HG03442 (cell line): ENCODE results near the gene OR52K1.
"Not testable (repeated sequence)": the region's sequence is repeated elsewhere in the genome, so short reads cannot be mapped to it uniquely, and the experiment has no call there.

Experiments used
- ATAC-seq: cut with Tn5 transposase; IDR thresholded peaks from one replicate; pipeline ENCODE4 v1.9.1; 2021; ENCODE audit warnings: mild to moderate bottlenecking, moderate library complexity; ENCODE audit not compliant: unreplicated experiment

The OR52K1 gene

DNA sequence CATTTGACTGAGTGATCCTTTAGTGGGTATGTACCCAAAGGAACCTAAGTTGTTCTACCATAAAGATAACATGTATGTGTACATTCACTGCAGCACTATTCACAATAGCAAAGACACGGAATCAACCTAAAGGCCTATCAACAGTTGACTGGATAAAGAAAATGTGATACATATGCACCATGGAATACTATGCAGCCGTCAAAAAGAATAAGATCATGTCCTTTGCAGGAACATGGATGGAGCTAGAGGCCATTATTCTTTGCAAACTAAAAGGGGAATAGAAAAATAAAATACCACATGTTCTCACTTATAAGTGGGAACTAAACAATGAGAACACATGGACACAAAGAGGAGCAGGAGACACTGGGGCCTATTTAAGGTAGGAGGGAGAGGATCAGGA is 9.0 kb downstream of the OR52K1 start:
- not testable (repeated sequence) for ATAC-seq

DNA sequence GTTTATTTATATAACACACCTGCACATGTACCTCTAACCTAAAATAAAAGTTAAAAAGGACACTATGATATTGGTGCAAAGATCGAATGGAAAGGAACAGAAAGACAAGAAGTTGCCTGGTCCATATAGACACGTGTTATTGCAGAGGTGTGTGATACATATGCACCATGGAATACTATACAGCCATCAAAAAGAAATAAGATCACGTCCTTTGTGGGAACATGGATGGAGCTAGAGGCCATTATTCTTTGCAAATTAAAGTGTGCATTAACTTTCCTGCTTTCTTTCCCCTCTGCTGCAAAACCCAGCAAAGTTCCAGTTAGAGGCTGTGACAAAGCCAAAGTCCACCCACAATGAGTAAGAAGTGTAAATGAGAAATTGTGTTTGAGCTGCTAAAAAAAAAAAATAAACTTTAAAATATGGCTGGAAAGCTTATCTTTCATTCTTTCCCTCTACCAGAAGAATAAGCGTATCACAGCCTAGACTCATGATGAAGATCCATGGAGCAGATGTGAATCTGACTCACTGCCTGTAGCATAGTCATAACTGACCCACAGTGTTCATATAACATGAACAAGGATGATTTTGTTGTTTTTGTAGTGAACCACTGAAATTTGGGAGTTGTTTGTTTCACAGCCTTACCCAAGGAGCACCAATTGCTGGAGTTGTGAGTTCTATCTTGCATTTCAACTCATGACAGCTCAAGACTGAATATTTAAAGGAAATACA is 9.6 kb downstream of the OR52K1 start:
- no peak for ATAC-seq

DNA sequence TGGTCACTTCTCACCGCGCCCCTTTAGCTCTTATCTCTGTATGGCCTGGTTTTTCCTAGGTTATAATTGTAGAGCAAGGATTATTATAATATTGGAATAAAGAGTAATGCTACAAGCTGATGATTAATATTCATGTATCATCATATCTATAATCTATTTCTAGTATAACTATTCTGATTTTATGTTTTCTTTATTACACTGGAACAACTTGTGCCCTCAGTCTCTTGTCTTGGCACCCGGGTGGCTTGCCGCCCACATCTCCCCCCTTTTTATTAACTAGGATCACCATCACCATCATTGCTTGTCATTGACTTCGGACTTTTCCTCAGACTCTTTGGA is 11.0 kb downstream of the OR52K1 start:
- no peak for ATAC-seq

DNA sequence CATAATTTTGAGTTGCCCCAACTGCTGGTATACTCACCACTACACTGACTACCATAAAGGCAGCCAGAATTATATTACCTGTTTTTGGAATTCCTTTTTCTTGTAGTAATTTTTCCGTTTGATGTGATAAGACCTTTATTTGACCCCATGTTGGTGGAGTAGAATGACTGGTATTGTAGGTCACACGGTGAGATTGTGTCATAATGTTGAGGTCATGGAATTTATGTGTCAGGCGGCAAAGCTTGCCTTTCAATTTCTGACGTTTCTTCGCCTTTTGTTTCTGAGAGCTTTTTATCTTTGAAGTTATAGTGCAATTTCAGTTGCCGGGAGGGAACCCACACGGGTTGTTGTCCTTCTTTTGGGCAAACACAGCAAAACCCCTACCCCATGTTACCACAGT is 13.0 kb downstream of the OR52K1 start:
- ATAC-seq, result no peak

DNA sequence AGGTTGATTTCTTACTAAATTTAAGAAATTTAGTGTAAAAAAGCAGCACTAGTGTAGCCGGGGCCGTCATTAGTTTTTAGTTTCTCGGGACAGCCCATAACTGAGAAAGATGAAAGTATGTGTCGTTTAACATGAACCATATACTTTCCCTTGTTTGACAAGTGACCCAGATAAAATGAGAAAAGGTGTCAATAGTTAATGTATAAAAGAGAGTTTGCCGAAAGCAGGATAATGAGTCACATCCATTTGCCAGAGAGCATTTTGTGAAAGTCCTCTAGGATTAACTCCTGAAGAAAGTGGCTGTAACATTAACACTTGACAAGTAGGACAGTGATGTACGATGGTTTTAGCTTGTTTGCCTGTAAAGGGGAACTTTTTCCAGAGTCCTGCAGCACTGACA is 13.5 kb downstream of the OR52K1 start:
- ATAC-seq, result no peak

DNA sequence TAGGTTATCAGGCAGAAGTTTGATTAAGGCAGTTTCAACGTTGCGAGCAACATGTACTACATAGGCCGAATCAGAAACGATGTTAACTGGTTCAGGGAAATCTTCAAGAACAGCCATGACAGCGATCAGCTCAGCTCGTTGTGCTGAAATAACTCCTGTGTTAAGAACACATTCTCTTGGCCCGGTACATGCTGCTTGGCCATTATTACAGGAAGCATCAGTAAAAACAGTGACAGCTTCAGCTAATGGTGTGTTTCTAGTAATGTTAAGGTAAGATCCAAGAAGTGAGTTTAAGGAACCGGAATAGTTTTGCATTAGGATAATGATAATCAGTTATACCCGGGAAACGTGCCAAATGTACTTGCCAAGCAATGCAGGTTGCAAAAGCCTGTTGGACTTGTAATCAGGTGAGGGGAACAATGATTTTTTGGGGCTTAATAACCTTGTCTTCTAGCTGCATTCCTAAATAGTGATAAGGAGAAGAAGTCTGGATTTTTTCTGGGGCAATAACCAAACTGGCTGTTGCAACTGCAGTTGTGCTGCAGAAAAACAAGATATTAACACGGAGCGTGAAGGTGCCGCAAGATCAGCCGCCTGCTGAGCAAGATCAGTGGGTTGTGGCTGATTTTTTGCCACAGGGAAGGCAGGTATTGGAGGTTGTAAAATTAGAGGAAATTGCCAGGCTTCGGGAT is 14.3 kb downstream of the OR52K1 start:
- no peak for ATAC-seq

DNA sequence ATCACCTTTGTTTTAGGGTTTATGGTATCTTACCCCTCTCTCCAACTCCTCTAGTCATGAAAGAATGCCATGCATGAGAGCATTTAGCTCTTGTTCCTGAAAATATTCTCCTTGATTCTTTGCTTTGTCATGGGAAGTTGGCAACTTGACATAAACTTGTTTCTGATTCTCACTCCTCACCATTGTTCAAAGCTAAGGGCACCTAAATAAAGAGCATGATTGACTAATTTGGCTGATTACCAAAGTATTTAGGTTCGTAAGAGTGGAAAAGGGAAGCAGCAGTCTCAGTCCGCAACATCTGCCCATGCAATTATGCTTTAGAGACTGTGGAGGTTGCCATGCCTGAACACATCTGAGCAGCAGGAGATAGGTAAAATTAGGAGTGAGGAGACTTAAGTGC is 26.4 kb downstream of the OR52K1 start:
- ATAC-seq, result no peak

DNA sequence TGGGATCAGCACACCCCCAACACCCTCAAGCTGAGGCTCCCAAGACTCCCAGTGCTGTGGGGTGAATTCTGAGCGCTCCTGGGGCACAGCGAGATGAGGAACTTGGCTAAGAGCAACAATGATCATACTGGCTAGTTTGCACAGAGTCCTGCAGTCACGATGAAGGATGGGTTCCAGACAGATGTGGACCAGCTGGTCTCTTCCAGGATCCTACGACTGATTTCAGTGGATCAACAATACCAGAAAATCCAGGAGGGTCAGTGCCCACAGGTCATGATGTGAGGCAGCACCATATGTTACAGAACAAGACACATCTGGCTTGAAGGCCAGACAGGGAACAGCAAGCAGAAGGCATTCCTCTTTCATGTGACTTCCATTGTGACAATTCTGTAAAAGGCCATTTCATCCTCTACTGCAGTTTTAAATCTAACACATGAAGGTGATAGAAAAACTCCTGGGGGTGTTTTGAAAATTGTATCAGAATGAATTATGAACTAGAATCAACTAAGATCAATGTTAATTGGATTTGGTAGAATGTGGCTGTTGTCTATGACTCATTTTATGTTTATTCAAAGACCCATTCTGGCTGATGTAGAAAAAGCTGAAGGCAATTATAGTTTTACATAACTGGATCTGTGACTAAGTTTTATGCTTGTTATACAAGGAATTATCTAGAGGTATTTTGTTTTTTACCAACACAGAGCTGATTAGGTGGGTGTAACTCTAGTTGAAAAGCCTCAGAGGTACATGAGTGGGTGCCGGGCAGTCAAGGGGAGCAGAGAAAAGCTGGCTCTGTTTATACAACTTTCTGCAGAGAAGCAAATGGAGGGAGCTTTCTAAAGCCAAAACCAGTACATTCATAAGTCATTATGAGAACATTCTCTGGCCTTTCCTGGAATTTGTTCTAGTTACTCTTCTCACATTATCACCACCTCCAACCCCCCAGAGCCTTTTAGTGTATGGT is 29.1 kb downstream of the OR52K1 start:
- ATAC-seq, result no peak

DNA sequence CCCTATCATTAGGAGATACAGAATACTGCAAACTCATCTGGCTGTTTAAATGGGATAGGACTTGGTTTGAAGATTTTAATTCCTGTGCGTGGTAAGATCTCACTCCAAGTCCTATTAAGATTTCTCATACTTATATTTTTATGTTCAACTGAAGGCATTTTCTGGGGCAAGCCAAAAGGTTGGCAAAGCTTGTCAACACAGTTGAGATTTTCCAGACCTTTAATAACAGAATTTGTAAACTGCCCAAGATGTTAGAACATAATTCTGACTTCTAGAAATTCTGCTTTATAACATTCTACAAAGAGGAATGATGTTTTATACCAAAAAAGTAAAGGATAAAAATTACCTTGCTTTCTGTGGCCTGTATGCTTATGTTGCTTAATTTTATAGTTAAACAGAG is 31.8 kb downstream of the OR52K1 start:
- no peak for ATAC-seq

DNA sequence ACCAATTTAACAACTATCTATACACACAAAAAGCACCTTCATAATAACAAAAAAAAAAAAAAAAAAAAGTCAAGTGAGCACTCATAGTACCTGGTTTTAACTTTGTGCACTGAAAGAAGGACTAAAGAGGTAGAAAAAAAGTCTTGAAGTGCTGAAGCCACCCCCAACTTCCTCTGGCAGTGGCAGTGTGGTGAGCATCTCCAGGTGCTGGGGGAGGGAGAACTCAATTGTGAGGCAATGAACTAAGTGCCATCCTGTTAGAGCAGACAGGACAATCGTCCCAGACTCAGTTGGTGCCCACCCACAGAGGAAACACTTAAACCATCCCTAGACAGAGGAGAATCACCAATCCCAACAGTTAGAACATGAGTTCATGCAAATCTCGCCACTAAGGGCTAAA is 39.9 kb downstream of the OR52K1 start:
- ATAC-seq, result no peak

DNA sequence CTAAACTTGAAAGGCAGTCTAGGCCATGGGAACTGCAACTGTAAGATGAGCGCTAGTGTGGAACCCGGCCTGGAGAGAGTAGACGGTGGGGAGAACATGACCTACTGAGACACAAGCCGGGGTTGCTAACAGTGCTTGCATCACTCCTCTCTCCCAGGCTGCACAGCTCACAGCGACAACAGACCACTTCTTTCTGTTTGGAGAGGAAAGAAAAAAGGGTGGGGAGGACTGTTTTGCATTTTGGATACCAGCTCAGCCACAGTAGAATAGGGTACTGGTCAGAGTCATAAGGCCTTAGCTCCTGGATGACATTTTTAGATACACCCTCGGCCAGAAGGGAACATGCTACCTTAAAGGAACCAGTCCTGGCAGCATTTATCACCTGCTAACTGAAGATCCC is 40.3 kb downstream of the OR52K1 start:
- no peak for ATAC-seq

DNA sequence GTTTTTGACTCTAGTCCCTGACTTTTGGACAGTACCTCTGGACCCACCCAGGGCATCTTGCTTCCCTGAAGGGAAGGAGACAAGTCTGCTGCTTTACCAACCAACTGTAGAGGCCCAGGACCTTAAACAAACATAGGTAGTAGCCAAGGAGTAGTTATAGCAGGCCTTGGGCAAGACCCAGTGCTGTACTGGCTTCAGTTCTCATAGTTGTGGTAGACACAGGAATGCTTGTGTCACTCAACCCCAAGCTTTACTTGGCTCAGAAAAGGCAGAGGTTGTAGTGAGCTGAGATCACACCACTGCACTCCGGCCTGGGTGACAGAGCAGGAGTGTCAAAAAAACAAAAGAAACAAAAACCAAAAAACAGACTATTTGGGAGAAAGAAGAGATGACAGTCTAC is 41.2 kb downstream of the OR52K1 start:
- no peak for ATAC-seq

DNA sequence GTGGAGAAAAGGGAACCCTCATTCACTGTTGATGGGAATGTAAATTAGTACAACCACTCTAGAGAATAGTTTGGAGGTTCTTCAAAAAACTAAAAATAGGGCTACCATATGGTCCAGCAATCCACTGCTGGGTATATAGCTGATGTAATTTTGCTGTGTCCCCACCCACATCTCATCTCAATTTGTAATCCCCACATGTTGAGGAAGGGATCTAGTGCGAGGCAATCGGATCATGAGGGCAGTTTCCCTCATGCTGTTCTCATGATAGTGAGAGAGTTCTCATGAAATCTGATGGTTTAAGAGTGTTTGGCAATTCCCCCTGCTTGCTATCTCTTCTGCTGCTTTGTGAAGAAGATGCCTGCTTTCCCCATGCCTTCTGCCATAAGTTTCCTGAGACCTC is 45.5 kb downstream of the OR52K1 start:
- no peak for ATAC-seq

DNA sequence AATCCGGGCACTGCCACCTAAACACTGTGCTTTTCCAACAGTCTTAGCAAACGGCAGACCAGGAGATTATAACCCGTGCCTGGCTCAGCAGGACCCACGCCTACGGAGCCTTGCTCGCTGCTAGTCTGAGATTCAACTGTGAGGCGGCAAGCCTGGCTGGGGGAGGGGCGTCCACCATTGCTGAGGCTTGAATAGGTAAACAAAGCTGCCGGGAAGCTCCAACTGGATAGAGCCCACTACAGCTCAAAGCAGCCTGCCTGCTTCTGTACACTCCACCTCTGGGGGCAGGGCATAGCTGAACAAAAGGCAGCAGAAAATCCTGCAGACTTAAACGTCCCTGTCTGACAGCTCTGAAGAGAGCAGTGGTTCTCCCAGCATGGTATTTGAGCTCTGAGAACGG is 49.2 kb downstream of the OR52K1 start:
- not testable (repeated sequence) for ATAC-seq

DNA sequence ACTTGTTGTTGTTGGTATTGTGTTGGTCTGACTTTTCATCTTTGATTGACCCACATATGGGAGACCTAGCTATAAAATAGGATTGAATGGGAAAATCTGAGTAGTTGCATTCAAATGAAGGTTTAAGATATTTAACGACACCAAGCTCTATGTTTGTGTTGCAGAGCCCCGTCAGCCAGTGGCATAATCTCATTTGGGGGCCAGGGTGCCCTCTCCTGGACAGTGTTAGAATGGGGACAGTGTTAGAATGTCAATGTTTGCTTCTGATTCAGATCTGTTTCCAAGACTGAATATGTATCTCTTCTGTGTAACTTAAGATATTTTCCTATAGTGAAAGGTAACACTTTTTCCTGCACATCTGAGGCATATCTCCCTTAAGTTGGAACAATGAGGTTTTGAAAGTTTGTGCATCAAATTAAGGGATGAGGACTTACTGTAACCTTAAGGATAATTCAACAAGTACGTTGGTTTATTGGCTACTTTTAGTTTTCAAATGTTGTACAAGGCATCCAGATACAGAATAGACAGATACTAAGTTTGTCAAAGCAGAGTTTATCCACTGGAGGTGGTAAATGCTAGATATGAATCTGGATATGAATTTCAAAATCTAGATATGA is 57.3 kb downstream of the OR52K1 start:
- ATAC-seq, result peak; percentile 68

DNA sequence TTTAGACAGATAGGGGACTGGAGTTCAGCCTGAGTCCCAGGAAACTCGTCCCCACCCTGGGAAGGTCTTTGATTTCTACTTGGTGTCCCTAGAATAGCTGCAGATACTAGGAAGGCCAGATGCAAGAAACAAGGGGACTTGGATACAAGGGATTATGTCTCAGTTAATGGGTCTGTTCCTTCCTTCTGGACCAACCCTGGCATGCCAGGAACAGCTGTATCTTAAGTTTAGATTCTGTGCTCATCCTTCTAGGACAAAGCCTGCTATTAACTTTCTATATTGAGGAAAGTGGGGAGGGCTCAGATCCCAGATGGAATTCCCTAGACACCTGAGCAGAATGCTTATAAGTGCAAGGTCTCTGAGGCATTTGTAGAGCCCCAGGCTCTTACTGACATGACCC is 58.6 kb downstream of the OR52K1 start:
- ATAC-seq, result no peak
